OCI-LY1 (cell line): ENCODE measurements around the gene LRRTM3.

Experiments used
- H2AFZ ChIP-seq: fragments of 200-600 bp; sonication (generic), shearing (Covaris generic); 2 replicates; pipeline ENCODE4 v1.6.0; 2014; ENCODE audit warnings: antibody characterized with exemption, mild to moderate bottlenecking, low read length
- H3F3A ChIP-seq: fragments of 200-600 bp; sonication (generic), shearing (Covaris generic); 2 replicates; pipeline ENCODE4 v1.6.0; 2014; ENCODE audit warnings: mild to moderate bottlenecking, antibody characterized with exemption, low read length, moderate library complexity; ENCODE audit not compliant: insufficient read depth
- H3K27ac ChIP-seq: fragments of 200-600 bp; sonication (generic); 2 replicates; pipeline ENCODE4 v1.5.1; 2014; ENCODE audit warnings: low read length, mixed run types, mild to moderate bottlenecking, low read depth; ENCODE audit not compliant: poor library complexity, severe bottlenecking
- H3K27me3 ChIP-seq: fragments of 200-600 bp; sonication (generic); 2 replicates; pipeline ENCODE4 v1.6.0; 2014; ENCODE audit warnings: antibody characterized with exemption, mild to moderate bottlenecking, low read length, moderate library complexity; ENCODE audit not compliant: insufficient read depth
- H3K36me3 ChIP-seq: fragments of 200-600 bp; sonication (generic); 2 replicates; pipeline ENCODE4 v1.6.1; 2014; ENCODE audit warnings: mild to moderate bottlenecking, antibody characterized with exemption, low read length, moderate library complexity, mixed read lengths; ENCODE audit not compliant: insufficient read depth
- H3K4me1 ChIP-seq: fragments of 200-600 bp; sonication (generic); 2 replicates; pipeline ENCODE4 v1.5.1; 2014; ENCODE audit warnings: mild to moderate bottlenecking, low read length, moderate library complexity; ENCODE audit not compliant: insufficient read depth, severe bottlenecking
- H3K4me2 ChIP-seq: fragments of 200-600 bp; sonication (generic), shearing (Covaris generic); 2 replicates; pipeline ENCODE4 v1.6.1; 2014; ENCODE audit warnings: low read length
- H3K4me3 ChIP-seq: fragments of 200-600 bp; sonication (generic); 2 replicates; pipeline ENCODE4 v1.5.1; 2014; ENCODE audit warnings: low read length, low read depth, mild to moderate bottlenecking, mixed read lengths; ENCODE audit not compliant: poor library complexity, severe bottlenecking
- H3K79me2 ChIP-seq: fragments of 200-600 bp; shearing (Covaris generic); 2 replicates; pipeline ENCODE4 v1.6.1; 2016; ENCODE audit warnings: mixed run types, low read length, mixed read lengths; ENCODE audit not compliant: insufficient read depth
- H3K9ac ChIP-seq: fragments of 200-600 bp; sonication (generic), shearing (Covaris generic); 2 replicates; pipeline ENCODE4 v1.6.1; 2014; ENCODE audit warnings: mild to moderate bottlenecking, low read length, mixed read lengths
- H3K9me2 ChIP-seq: fragments of 200-600 bp; sonication (generic), shearing (Covaris generic); 2 replicates; pipeline ENCODE4 v1.6.1; 2014; ENCODE audit warnings: low read depth, mild to moderate bottlenecking, low read length, mixed read lengths
- H3K9me3 ChIP-seq: fragments of 200-600 bp; shearing (Covaris generic); 2 replicates; pipeline ENCODE4 v1.6.1; 2014; ENCODE audit warnings: low read length, mixed read lengths
- H4K20me1 ChIP-seq: fragments of 200-600 bp; sonication (generic), shearing (Covaris generic); 2 replicates; pipeline ENCODE4 v1.6.0; 2016; ENCODE audit warnings: mild to moderate bottlenecking, low read length; ENCODE audit not compliant: insufficient read depth
- CTCF ChIP-seq: fragments of 200-600 bp; sonication (generic), shearing (Covaris generic); IDR thresholded peaks from 2 replicates; pipeline ENCODE4 v1.5.1; 2017; ENCODE audit warnings: mild to moderate bottlenecking, antibody characterized with exemption, low read length, moderate library complexity, mixed read lengths
- EZH2 ChIP-seq: fragments of 200-600 bp; sonication (generic), shearing (Covaris generic); IDR thresholded peaks from 2 replicates; pipeline ENCODE4 v1.8.0; 2017; ENCODE audit warnings: borderline replicate concordance, mixed run types, mild to moderate bottlenecking, antibody characterized with exemption, low read length, moderate library complexity, mixed read lengths

The LRRTM3 gene

GRCh38 chr10:66886848-66887247 lies 39.0 kb upstream of the LRRTM3 start:
- Histone ChIP-seq H3K36me3 (no peaks in the 10 kb centered on the region), H4K20me1 (no peaks in the 10 kb centered on the region), H3K4me1 (no peaks in the 10 kb centered on the region), H3K27ac (no peak overlapping the region), H3K9me2 (no peaks in the 10 kb centered on the region), H3K4me3 (no peak overlapping the region), H3K9ac (no peak overlapping the region), H2AFZ (no peak overlapping the region), H3K79me2 (no peaks in the 10 kb centered on the region), H3K27me3 (no peaks in the 10 kb centered on the region), H3K4me2 (no peak overlapping the region), H3F3A (no peaks in the 10 kb centered on the region), H3K9me3 (no peaks in the 10 kb centered on the region)
- no peak for TF ChIP-seq EZH2
- TF ChIP-seq CTCF, result no peak

DNA sequence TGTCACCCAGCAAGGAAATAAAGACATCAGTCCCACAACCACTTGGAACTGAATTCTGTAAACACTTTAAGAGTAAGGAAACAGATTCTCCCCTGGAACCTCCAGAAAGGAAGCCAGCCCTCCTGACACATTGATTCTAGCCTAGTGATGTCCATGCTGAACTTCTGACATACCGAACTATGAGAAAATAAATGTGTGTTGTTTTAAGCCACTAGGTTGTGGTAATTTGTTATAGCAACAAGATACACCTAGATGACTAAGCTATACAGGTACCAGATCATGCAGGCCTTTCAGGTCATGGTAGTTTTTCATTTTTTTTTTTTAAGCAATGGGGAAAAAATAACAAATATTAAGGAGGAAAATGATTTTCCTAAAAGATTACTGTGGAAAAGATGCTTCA lies 37.6 kb upstream of the LRRTM3 start:
- no peak overlapping the region for H3K4me3 ChIP-seq
- H3K27me3 ChIP-seq, result no peaks in the 10 kb centered on the region
- H3K9me2 ChIP-seq, result no peaks in the 10 kb centered on the region
- no peak overlapping the region for H3K9ac ChIP-seq
- H3K9me3 ChIP-seq, result no peaks in the 10 kb centered on the region
- no peaks in the 10 kb centered on the region for H3K36me3 ChIP-seq
- H3F3A ChIP-seq, result no peaks in the 10 kb centered on the region
- no peaks in the 10 kb centered on the region for H3K79me2 ChIP-seq
- H3K27ac ChIP-seq, result no peak overlapping the region
- H3K4me2 ChIP-seq, result no peak overlapping the region
- TF ChIP-seq CTCF, result no peak
- no peak for TF ChIP-seq EZH2
- no peaks in the 10 kb centered on the region for H3K4me1 ChIP-seq
- no peaks in the 10 kb centered on the region for H4K20me1 ChIP-seq
- H2AFZ ChIP-seq, result no peak overlapping the region

DNA sequence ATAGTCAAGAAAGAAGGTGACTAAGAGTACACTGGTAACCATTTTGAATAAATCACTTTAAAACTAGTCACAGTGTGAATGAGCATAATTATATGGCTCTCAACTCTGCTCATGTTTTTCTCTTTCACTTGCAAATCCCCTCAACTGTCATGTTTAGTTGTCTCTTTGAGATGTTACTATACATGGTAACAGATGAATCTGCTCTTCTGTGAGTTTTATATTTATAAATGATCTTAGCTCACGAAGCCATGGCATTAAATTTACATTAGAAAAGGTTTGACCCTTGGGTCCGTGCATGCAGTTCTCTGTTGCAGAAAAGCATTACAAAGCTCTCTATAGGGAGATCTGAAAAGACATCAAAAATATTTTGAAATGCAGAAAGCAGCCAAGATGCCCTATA lies 33.0 kb upstream of the LRRTM3 start:
- Histone ChIP-seq H3K27me3 (no peaks in the 10 kb centered on the region), H3K79me2 (no peaks in the 10 kb centered on the region), H3K27ac (no peak overlapping the region), H3K9me2 (no peaks in the 10 kb centered on the region), H3K4me3 (no peak overlapping the region), H4K20me1 (no peaks in the 10 kb centered on the region), H3K4me1 (no peaks in the 10 kb centered on the region), H3F3A (no peaks in the 10 kb centered on the region), H3K4me2 (no peak overlapping the region), H2AFZ (no peak overlapping the region), H3K36me3 (no peaks in the 10 kb centered on the region), H3K9me3 (no peaks in the 10 kb centered on the region), H3K9ac (no peak overlapping the region)
- TF ChIP-seq CTCF, result no peak
- no peak for TF ChIP-seq EZH2
